Measurements from ENCODE around the gene COL4A1.

The COL4A1 gene

DNA sequence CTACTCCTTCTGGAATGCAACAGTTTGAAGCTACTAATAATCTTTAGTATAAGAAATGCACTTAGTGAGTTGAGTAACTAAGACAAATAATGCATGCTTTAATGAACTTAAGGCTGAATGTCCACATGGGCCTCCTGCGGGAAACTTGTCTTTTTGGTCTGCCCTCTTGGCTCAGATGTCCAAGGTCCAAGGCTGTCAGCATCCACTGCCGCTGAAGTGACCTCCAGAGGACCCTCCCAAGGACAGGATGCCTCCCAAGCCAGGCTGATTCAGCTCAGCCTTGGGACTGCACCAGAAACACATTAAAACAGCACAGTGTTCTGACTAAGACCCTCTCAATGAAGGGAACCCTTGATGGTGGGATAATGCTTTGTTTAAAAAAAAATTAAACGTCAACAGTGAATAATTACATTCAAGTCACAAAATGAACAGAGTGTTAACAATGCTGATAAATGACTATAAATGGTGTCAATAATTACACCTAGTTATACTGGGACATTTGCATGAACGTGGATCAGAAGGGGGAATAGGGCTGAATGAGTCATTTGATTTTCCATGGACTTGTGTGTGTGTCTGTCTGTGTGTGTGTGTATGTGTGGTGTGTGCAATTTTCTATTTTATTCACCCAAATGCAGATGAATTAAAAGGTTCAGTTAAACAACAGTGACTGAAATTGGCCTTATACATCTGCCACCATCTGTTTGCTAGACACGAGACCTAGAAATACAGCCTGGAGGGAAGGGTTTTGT is 150.5 kb downstream of the COL4A1 start:
- FAIRE-seq: no peak

DNA sequence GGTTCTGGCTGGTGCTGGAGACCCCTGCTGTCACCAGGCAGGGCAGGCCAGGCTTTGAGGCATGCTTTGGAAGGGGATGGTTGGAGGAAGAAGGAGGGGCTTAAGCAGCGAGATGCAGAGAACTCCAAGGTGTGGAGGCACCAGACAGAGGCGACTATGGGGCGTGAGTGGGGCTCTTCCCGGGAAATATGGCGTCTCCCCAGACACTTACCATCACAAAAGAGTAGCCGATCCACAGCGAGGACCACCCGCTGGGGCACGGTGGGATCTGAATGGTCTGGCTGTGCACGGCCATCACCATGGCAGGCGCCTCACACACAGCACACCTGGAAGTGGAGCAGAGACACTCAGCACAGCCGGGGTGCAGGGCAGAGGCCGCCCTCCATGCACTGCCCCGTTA is 151.9 kb downstream of the COL4A1 start:
- FAIRE-seq: no peak

DNA sequence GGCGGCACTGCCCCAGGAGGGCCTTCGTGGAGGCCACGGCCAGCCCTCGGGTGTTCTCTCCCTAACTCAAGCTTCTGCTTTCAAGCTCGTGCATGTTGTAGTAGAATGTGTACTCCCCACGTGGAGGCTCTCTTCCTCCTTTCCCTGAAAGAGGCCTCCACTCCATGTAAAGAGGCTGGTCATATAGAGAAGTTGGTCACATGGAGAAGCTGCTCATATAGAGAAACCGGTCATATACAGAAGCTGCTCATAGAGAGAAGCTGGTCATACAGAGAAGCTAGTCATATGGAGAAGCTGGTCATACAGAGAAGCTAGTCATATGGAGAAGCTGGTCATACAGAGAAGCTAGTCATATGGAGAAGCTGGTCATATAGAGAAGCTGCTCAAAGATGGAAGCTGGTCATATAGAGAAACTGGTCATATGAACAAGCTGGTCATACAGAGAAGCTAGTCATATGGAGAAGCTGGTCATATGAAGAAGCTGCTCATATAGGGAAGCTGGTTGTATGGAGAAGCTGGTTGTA is 152.5 kb downstream of the COL4A1 start:
- FAIRE-seq: no peak

DNA sequence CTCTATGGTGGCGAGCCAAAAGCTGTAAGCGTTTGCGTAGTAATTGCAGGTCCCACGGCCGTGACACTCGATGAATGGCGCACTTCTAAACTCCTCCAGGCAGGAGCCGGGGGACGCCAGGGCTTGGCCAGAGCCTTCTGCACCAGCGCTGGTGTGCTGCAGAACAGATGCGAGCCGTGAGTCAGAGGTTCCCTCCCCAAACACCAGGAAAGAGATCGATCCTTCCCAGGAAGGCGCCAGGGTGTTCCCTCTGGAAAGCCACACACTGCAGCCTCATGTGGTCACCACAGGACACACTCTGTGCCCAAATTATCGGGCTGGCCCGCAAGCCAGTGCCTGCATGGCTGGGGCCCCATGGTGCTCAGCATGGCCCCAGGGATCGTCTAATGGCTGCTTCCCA is 154.6 kb downstream of the COL4A1 start:
- FAIRE-seq: no peak

DNA sequence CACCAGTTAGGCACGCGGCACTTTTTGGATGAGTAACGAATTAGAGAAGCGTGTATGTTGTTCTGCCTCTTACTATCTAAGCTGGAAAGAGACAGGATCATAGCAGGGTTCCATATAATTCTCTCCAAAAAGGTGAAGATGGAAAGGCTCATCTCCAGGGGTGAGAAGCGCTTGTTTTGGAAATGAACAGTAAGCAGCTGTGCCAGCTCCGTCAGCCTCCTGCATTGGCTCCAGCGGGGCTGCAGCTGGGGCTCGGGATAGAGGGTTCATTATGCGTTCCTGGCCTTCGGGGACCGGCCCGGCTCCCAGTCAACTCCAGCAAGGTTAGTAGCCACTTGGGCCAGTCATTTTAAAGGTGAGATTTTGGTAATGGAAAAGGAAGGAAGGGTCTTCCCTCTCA is 155.5 kb downstream of the COL4A1 start:
- no peak for FAIRE-seq

DNA sequence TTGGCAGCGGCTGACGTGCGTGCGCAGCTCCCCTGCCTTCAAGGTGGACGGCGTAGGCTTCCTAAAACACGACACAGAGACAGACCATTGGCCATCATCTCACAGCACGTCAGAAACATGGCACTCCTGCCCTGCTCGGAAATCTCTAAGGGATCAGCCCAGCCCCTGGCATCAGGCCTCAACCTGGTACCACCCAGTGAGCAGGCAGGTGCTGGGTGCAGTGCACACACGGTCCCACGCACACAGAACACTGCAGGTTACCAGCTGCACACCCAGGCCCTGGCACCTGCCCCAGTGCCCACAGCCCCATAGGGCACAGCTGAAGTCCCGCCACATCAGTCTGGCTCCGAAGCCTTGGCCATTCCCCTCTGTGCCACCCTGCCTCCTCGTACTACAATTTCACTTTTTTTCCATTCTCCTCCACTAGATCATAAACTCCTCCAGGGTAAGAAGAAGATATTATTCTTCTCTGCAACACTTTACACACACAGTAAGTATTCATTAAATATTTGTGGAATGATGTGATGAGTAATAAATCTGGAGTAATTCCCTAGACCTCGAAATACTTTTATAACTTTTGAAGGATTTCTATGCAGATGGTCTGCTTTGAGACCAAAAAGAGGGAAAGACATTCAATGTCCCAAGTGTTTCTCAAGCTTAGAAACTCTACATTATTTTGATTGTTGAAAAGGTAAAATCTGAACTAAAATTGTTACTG is 156.4 kb downstream of the COL4A1 start:
- no peak for FAIRE-seq

DNA sequence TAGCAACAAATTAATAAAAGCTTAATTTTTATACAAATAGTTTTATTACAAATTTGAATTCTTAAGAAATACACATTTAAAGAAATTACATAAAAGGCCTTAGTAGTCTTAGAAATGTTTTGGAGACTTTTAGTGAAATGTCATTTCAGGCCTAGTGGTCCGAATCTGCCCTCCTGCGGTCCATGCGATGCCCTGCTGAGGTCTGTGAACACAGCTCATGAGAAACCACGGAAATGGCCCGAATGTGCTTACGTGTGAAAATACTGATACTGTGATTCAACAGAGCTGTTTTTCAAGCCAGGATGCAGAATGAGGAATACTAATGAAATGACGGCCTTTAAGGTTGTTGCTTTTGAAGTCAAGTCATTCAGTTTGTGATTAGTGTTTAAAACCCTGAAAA is 157.9 kb downstream of the COL4A1 start:
- no peak for FAIRE-seq

DNA sequence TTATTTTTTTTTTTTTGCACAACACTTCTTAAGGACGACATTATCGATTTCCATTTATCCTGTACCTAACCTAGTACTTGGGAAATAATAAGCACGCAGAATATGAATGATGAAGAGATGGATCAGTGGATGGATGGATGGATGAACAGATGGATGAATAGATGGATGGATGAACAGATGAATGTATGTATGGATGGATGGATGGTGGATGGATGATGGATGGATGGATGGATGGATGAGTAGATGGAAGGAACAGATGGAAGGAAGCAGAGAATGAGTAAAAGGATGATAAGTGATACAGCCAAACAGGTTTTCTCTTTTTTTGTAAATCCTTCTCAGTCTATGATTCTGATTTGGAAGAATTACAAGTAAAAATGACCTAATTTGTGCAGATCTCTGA is 166.9 kb downstream of the COL4A1 start:
- FAIRE-seq: no peak

DNA sequence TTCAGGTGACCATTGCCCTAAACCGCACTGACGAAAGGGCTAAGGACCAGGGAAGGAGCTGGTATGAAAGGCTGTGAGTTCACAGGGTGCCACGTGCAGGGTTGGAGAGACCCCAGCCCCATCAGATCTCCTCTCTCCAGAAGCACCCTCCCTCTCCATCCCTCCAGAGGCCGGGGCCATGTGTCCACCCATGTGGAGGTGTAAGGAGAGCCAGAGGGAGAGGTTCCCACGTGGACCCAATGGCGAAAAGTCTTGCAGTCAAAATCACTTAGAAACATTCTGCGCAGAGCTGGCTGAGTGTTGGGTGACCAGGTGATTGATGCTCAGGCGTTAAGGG is 168.3 kb downstream of the COL4A1 start:
- FAIRE-seq: no peak

DNA sequence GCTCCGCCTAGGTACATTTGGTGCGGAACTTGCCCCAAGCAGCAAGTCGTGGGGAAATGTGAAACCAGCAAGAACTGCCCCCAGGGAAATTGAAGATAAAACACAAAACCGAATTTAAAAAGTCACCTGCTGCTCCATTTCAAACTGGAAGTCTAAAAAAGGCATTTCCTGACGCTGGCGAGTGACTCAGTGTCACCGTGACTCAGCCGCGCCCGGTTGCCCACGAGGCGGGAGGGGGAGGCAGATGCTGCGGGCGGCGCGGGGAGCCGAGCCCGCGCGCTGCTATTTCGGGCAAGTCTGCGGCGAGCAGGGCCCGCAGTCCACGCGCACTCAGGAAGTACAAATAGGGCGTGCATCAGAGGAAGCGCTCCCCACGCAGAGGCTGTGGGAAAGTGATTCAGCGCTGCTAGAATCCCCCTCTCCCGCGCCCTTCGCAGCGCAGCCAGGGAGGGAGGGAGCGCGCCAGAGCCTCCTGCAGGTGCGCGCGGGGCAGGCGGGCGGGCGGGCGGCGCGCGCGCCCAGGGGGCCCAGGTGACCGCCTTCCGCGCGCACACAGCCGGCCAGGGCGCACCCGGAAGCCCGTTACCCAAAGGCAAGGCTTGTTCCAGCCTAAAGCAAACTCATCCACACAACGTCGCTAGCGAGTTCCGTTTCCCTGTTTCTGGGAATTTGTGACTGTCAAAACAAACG is 168.8 kb downstream of the COL4A1 start:
- FAIRE-seq: no peak

DNA sequence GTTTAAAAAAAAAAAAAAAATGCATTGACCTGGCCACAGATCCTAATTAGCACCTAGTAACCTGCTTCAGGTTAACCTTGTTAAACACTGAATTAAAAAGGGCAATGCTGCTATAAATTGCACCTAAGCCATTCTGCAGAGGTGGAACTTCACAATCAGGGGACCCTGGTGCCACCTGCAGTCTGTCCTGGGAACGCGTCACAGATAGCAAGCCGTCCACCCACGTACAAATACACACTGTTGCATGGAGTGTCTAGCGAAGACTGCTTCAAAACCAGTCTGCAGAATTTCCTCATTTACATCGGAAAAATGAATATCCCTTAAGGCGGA is 169.3 kb downstream of the COL4A1 start:
- no peak for FAIRE-seq

DNA sequence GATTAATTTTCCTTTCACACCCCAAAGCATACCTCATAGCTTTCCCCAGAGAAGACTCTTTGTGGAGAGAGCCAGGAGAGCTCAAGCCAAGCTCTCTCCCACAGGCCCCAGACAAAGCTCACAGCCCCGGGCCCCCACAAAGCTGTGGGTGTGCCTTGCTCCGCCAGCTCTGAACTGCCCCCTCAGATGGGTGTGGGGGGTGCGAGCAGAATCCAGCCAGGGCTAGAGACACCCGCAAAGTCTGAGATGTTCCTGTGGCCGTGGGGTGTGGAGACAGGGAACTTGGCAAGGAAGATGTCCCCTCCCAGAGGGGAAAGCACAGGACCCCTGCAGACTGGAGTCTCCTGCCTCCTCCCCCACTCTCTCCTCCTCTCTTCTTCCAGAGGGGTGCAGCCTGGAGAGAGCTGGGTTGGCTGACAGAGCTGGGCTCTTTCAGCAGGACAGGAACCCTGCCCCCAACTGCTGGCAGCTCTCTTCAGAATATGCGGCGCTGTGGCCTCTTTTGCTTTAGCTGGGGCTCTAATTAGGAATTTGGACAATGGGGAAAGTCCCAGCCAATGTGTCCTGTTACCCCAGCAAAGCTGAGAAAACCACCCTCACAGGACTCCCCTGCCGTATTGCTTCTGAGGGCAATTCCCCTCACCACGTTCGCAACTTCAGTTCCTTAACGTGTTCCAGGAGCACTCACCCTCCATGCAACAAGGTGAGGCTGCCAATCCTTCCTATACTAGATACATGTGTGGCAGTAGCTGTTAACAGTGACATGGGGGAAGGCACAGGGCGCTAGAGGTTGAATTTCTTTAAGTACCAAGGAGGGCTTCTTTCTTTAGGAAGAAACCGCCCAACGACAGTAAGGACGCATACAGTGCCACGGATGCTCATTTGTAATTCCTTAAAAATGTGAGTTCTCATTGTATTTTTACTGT is 170.0 kb downstream of the COL4A1 start:
- FAIRE-seq: no peak

DNA sequence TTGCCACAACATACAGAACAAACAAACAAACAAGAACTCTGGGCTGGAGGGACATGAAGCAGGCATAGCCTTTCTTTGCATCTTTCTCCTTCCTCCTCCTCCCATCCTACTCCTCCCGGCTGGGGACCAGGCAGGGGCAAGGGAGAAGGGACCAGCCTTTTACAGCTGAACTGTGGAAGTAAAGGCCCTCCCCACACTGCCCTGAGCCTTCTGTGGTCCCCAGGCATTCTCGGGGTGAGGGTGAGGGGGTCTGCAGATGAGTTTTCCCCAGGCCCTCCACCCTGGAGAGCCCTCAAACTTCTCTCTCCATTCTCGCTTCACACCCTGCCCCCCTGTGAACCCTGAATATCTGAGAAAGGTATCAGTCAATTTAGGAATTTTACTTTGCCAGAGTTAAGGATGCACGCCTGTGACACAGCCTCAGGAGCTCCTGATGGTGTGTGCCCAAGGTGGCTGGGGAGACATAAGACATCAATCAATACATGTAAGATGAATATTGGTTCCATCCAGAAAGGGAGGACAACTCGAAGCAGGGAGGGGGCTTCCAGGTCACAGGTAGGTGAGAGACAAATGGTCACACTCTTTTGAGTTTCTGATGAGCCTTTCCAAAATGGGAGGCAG is 170.9 kb downstream of the COL4A1 start:
- FAIRE-seq: no peak

DNA sequence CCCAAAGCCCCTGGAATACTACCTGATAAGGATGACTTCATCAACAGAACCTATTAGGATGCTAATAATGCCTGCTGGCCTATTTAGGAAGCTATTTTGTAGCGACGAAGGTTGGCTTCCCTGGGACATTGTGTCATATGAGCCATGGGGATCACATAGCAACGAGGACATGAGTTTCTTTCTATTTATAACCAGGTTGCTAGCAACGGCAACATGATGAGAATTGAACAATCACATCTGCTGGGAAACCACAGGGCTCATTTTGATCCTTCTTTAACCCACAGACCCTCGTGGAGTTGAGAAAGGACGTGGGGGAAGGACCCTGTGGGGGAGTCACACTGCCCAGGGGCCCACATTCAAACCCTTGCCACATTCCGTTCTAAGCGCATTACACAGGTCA is 172.2 kb downstream of the COL4A1 start:
- FAIRE-seq: no peak

DNA sequence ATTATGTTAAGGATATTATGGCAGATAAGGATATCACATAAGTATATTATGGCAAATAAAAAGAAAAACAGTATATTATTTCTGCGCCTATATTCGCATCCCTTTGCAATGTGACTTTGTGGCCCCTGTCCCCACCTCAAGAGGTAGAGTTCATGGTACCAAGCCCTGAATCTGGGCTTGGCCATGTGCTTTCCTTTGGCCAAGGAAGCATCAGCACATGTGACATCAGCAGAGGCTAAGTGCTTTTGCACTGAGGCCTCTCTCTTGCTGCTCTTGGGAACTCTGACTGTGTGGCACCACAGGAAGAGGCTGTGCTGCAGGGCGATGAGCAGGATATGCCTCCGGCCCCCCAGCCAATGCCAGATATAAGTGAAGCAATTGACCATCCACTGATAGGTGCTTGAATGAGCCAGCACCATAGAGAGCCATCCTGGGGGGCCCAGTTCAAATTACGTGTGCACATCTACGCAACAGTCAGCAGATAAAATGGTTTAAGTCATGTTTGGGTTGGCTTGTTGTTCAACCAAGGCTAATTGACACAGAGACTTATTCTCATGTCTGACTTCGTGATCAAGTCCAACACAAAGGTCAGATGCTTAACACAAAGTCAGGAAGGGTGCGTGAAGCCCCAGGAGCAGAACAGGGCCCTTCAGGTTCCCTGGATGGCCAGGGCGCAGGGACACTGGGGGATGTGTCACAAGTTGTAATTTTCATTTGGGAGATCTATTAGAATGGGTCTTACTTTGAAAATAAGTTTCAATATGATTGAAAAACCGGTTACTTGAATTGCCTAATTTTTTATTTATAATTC is 173.3 kb downstream of the COL4A1 start:
- no peak for FAIRE-seq

DNA sequence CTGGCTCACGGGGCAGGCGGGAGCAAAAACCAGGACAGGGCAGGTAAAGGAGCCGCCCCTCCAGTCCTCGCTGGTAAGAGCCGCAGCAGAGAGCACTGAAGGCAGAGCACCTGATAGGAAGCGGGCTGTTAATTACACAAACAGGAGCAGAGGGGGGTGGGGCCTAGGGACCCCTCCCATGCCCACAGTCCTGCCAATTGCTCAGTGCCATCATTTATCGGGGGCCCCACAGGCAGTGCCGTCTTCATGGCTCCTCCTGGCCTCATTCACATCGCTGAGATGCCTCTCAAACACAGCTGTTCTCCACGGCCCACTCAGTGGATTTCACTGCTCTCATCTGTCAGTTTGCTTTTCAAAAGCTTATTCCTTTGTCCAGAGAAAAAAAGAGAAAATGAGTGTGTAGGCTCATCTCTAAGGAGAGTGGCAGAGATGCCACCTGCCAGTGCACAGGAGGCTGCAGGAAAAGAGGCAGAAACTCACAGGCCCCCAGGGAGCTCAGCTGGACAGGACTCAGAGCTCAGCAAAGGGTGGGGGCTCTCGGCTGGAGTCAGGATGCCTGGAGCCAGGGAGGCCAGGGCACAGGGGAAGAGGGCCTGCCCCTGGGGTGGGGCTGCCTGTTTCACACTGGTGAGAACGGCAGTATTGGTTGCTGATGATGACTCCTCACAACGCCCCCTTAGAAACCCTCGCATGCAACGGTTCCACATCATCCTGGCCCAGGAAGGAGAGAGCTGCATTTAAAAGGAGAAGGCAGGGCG is 174.6 kb downstream of the COL4A1 start:
- FAIRE-seq: no peak

DNA sequence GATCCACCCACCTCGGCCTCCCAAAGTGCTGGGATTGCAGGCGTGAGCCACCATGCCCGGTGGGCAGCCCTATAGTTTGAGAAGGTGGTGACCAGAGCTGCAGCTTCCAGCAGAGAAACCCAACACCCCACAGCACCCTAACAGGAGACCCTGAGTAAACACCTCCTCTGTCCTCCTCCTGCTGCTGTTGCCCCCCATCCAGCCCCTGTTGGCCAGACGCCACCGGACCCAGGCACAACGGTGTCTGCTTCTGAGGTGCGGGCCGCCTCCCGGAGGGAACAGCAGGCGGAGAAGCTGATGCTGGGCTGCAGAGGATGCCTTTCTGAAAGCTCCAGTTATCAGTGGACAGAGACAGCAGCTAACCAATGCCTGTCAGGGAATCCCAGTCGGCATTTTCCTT is 175.5 kb downstream of the COL4A1 start:
- no peak for FAIRE-seq

DNA sequence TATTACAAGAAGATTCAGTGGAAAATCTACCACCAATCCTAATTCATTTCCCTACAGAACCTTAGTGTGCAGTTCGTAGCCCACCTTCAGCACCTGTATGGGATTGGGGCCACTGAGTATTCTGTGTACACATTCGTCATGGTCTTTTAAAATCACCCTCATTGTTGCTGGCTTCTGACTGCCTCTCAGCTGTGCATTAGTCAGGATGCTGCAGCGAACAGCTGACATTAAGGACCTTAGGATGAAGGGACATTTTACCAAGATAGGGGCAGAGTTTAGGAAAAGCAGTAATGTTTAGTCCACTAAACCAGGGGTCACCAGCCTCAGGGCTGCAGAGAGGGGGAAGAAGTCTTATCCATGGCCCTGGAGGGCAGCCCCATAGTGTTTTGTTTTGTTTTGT is 176.5 kb downstream of the COL4A1 start:
- FAIRE-seq: no peak

DNA sequence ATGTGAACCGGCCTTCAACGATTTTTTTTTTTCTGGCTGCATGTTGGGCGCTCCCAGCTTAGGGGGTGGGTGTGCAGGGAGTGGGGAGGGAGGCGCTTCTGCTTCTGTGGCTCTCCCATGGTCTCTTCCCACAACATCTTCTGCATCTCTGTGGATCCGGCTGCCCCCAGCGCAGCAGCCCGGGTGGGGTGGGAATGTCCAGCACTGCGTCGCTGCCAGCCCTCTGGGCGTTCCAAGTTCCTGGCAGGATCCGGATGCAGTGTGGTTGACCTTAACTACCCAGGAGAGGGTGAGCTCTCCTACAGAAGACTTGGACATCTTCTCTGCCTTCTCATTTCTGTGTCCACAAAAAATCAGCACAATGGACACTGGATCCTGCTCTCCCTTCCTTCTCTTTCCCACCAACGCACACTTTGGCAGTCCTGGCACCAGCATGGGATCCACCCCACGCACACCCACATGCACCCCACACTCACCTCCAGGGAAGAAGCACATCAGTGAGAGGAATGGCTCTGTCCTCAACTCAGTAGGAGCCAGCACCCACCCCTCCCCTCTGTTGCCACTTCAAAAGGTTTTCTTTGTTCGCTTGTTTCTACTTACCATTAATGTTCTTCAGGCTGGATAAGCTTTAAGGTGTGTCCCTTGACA is 177.3 kb downstream of the COL4A1 start:
- no peak for FAIRE-seq

DNA sequence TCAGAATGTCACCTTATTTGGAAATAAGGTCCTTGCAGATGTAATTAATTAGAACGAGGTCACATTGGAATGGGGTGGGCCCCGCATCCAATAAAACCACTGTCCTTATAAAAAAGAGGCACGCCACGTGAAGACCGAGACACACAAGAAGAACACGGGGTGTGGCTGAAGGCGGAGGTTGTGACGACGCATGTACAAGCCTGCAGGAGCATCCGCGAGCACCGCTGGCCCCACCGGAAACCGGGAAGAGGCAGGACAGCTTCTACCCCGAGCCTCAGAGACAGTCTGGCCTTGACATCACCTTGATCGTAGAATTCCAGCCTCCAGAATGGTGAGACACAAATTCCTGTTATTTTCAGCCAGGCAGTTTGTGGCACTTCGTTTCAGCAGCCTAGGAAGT is 177.9 kb downstream of the COL4A1 start:
- no peak for FAIRE-seq
